NK-92 (cell line): ENCODE results near the gene SHANK2.

Experiments
- DNase-seq: peaks from one replicate; lab custom pipeline; 2025; ENCODE audit not compliant: unreplicated experiment; lab: John Stamatoyannopoulos, UW

The SHANK2 gene

GRCh38 chr11:71269603-71270511 is 17.5 kb upstream of the SHANK2 start:
- no peak for DNase-seq

GRCh38 chr11:71268706-71269321 is 16.4 kb upstream of the SHANK2 start:
- no peak for DNase-seq

- DNase-seq = no peak
These were observed 15.5 kb upstream of the SHANK2 start for GRCh38 chr11:71267807-71268421.

- DNase-seq = no peak
These were observed 13.9 kb upstream of the SHANK2 start for GRCh38 chr11:71266114-71266833.

- DNase-seq = no peak
These were observed 13.2 kb upstream of the SHANK2 start for GRCh38 chr11:71265559-71266092.

GRCh38 chr11:71263386-71263785 is 11.0 kb upstream of the SHANK2 start:
- DNase-seq = no peak

- DNase-seq = no peak
These were observed 3.6 kb upstream of the SHANK2 start for GRCh38 chr11:71255800-71256479.

GRCh38 chr11:71255323-71255722 is 2.9 kb upstream of the SHANK2 start:
- no peak for DNase-seq

GRCh38 chr11:71253794-71254193 is 1.4 kb upstream of the SHANK2 start:
- DNase-seq = no peak

- no peak for DNase-seq
These were observed 673 bp upstream of the SHANK2 start for GRCh38 chr11:71252770-71253730.

GRCh38 chr11:71251761-71252268 is 562 bp downstream of the SHANK2 start:
- DNase-seq = no peak

GRCh38 chr11:71251151-71251721 is 1.1 kb downstream of the SHANK2 start:
- no peak for DNase-seq

- no peak for DNase-seq
These were observed 1.7 kb downstream of the SHANK2 start for GRCh38 chr11:71250523-71251150.

- no peak for DNase-seq
These were observed 3.1 kb downstream of the SHANK2 start for GRCh38 chr11:71249301-71249700.

GRCh38 chr11:71248656-71249055 is 3.7 kb downstream of the SHANK2 start:
- no peak for DNase-seq

- DNase-seq = no peak
These were observed 4.2 kb downstream of the SHANK2 start for GRCh38 chr11:71248251-71248570.

GRCh38 chr11:71247551-71248250 is 4.7 kb downstream of the SHANK2 start:
- no peak for DNase-seq

GRCh38 chr11:71246559-71246958 is 5.8 kb downstream of the SHANK2 start:
- no peak for DNase-seq
